Measurements from ENCODE around the gene BCHE. TPM values are rescaled to one million over a fixed set of nuclear protein-coding genes. Genes with fewer than 3 reads are reported as not detected.

Gene BCHE
- total RNA-seq, 1 donor = not detected

DNA sequence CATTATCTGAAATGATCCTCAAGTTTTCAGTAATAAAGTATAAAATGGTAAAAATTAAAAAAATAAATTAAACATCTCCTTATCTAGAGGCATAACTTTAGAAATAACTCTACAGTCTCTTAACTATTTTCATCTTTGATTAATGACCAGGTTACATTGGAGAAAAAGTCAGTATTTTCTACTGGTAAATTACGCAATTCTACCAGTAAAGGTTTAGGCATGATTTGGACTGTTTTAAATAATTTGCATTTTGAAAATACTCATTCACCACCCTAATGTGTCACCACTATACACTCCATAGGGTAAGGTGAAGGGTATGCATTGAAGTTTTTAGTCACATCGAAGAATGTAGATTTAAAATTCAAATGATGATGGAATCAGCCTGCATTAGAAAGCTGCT is 45.9 kb upstream of the BCHE start:
- no peak overlapping the region for H3K27ac ChIP-seq (ENCODE audit: low read depth, low read length)
- no peaks in the 10 kb centered on the region for H3K79me2 ChIP-seq (ENCODE audit: insufficient read depth, low read length)
- no peak for TF ChIP-seq CTCF (IDR thresholded peaks at IDR 0.05; ENCODE audit: extremely low read depth, low read depth, low read length)
- DNase-seq (ENCODE audit: insufficient read length, low spot score, missing footprints) = no peak
- no peak overlapping the region for H2AFZ ChIP-seq (ENCODE audit: low read length)
- H3K4me1 ChIP-seq (ENCODE audit: insufficient read depth, low read length) = no peaks in the 10 kb centered on the region
- H3K4me3 ChIP-seq (ENCODE audit: insufficient read depth, low read length) = no peak overlapping the region
- no peaks in the 10 kb centered on the region for H3K36me3 ChIP-seq (ENCODE audit: insufficient read depth, low read length)
- no peaks in the 10 kb centered on the region for H3K27me3 ChIP-seq (ENCODE audit: insufficient read depth, low read length)
- no peak overlapping the region for H3K4me2 ChIP-seq (ENCODE audit: insufficient read depth, low read length)
- no peaks in the 10 kb centered on the region for H3K9me3 ChIP-seq (ENCODE audit: low read depth, low read length)
- H4K20me1 ChIP-seq (ENCODE audit: insufficient read depth, low read length) = no peaks in the 10 kb centered on the region

- Histone ChIP-seq H3K79me2 (ENCODE audit: insufficient read depth, low read length) (no peaks in the 10 kb centered on the region), H2AFZ (ENCODE audit: low read length) (no peak overlapping the region), H3K36me3 (ENCODE audit: insufficient read depth, low read length) (no peaks in the 10 kb centered on the region), H3K9me3 (ENCODE audit: low read depth, low read length) (no peaks in the 10 kb centered on the region), H4K20me1 (ENCODE audit: insufficient read depth, low read length) (no peaks in the 10 kb centered on the region), H3K27ac (ENCODE audit: low read depth, low read length) (no peak overlapping the region), H3K4me2 (ENCODE audit: insufficient read depth, low read length) (no peak overlapping the region), H3K4me1 (ENCODE audit: insufficient read depth, low read length) (no peaks in the 10 kb centered on the region), H3K4me3 (ENCODE audit: insufficient read depth, low read length) (no peak overlapping the region), H3K27me3 (ENCODE audit: insufficient read depth, low read length) (no peaks in the 10 kb centered on the region)
- no peak for DNase-seq (ENCODE audit: insufficient read length, low spot score, missing footprints)
- TF ChIP-seq CTCF (IDR thresholded peaks at IDR 0.05; ENCODE audit: extremely low read depth, low read depth, low read length) = no peak
These were observed 38.4 kb upstream of the BCHE start for GRCh38 chr3:165875644-165876043.

GRCh38 chr3:165874663-165875489 is 37.7 kb upstream of the BCHE start:
- no peaks in the 10 kb centered on the region for H3K4me1 ChIP-seq (ENCODE audit: insufficient read depth, low read length)
- no peak for DNase-seq (ENCODE audit: insufficient read length, low spot score, missing footprints)
- no peaks in the 10 kb centered on the region for H3K9me3 ChIP-seq (ENCODE audit: low read depth, low read length)
- no peak overlapping the region for H3K4me2 ChIP-seq (ENCODE audit: insufficient read depth, low read length)
- no peak overlapping the region for H3K27ac ChIP-seq (ENCODE audit: low read depth, low read length)
- H3K36me3 ChIP-seq (ENCODE audit: insufficient read depth, low read length) = no peaks in the 10 kb centered on the region
- no peak overlapping the region for H3K4me3 ChIP-seq (ENCODE audit: insufficient read depth, low read length)
- H3K79me2 ChIP-seq (ENCODE audit: insufficient read depth, low read length) = no peaks in the 10 kb centered on the region
- no peaks in the 10 kb centered on the region for H3K27me3 ChIP-seq (ENCODE audit: insufficient read depth, low read length)
- no peaks in the 10 kb centered on the region for H4K20me1 ChIP-seq (ENCODE audit: insufficient read depth, low read length)
- TF ChIP-seq CTCF (IDR thresholded peaks at IDR 0.05; ENCODE audit: extremely low read depth, low read depth, low read length) = no peak
- H2AFZ ChIP-seq (ENCODE audit: low read length) = no peak overlapping the region

GRCh38 chr3:165868088-165868487 is 30.9 kb upstream of the BCHE start:
- no peaks in the 10 kb centered on the region for H3K9me3 ChIP-seq (ENCODE audit: low read depth, low read length)
- no peak for DNase-seq (ENCODE audit: insufficient read length, low spot score, missing footprints)
- no peaks in the 10 kb centered on the region for H3K36me3 ChIP-seq (ENCODE audit: insufficient read depth, low read length)
- no peak for TF ChIP-seq CTCF (IDR thresholded peaks at IDR 0.05; ENCODE audit: extremely low read depth, low read depth, low read length)
- no peaks in the 10 kb centered on the region for H3K79me2 ChIP-seq (ENCODE audit: insufficient read depth, low read length)
- no peak overlapping the region for H2AFZ ChIP-seq (ENCODE audit: low read length)
- no peak overlapping the region for H3K4me2 ChIP-seq (ENCODE audit: insufficient read depth, low read length)
- H4K20me1 ChIP-seq (ENCODE audit: insufficient read depth, low read length) = no peaks in the 10 kb centered on the region
- no peaks in the 10 kb centered on the region for H3K27me3 ChIP-seq (ENCODE audit: insufficient read depth, low read length)
- H3K4me3 ChIP-seq (ENCODE audit: insufficient read depth, low read length) = no peak overlapping the region
- no peak overlapping the region for H3K27ac ChIP-seq (ENCODE audit: low read depth, low read length)
- no peaks in the 10 kb centered on the region for H3K4me1 ChIP-seq (ENCODE audit: insufficient read depth, low read length)

Data from osteoblast (primary cell).